GM13976 (cell line): ENCODE data around the gene HLA-F.

Experiments used
- DNase-seq: peaks from one replicate; pipeline ENCODE4 v3.0.0; 2012; ENCODE audit warnings: low spot score
- CTCF ChIP-seq: IDR thresholded peaks from 2 replicates; pipeline ENCODE4 v1.5.1; 2012; ENCODE audit warnings: borderline replicate concordance, mild to moderate bottlenecking; ENCODE audit not compliant: insufficient read depth; ENCODE audit errors: extremely low read depth, missing control alignments, control extremely low read depth
- in situ Hi-C: fragments of 300-500 bp; cut with MboI; formaldehyde crosslinking; loops from one replicate; pipeline ENCODE4 v1.12.0; 2022; ENCODE audit warnings: low sequenced_read_pairs, mixed read lengths, inconsistent platforms; ENCODE audit not compliant: unreplicated experiment

HLA-F gene

GRCh38 chr6:29728173-29728874 is 5.1 kb downstream of the HLA-F start:
- TF ChIP-seq CTCF, result no peak
- in situ Hi-C loops, result no loop called here
- DNase-seq, result no peak

GRCh38 chr6:29728875-29729270 is 5.6 kb downstream of the HLA-F start:
- no peak for TF ChIP-seq CTCF
- in situ Hi-C loops, result no loop called here
- DNase-seq, result no peak

- TF ChIP-seq CTCF, result no peak
- in situ Hi-C loops, result no loop called here
- DNase-seq, result no peak
Observed at GRCh38 chr6:29729774-29730328, 6.6 kb downstream of the HLA-F start.

GRCh38 chr6:29730575-29731126 is 7.4 kb downstream of the HLA-F start:
- in situ Hi-C loops, result no loop called here
- no peak for DNase-seq

GRCh38 chr6:29731281-29731680 is 8.0 kb downstream of the HLA-F start:
- in situ Hi-C loops, result no loop called here
- DNase-seq, result no peak
- TF ChIP-seq CTCF, result no peak

More at GRCh38 chr6:29730575-29731126, 7.4 kb downstream of the HLA-F start:
- TF ChIP-seq CTCF, result no peak

GRCh38 chr6:29733057-29733456 is 9.8 kb downstream of the HLA-F start:
- no peak for DNase-seq
- TF ChIP-seq CTCF, result no peak
- in situ Hi-C loops, result no loop called here
